Iris pigment epithelial cell (primary cell): ENCODE measurements around the gene NQO1.

Source experiments
- DNase-seq: peaks from one replicate; pipeline ENCODE4 v3.0.0-alpha.2; 2011; ENCODE audit warnings: low read depth

The NQO1 gene

DNA sequence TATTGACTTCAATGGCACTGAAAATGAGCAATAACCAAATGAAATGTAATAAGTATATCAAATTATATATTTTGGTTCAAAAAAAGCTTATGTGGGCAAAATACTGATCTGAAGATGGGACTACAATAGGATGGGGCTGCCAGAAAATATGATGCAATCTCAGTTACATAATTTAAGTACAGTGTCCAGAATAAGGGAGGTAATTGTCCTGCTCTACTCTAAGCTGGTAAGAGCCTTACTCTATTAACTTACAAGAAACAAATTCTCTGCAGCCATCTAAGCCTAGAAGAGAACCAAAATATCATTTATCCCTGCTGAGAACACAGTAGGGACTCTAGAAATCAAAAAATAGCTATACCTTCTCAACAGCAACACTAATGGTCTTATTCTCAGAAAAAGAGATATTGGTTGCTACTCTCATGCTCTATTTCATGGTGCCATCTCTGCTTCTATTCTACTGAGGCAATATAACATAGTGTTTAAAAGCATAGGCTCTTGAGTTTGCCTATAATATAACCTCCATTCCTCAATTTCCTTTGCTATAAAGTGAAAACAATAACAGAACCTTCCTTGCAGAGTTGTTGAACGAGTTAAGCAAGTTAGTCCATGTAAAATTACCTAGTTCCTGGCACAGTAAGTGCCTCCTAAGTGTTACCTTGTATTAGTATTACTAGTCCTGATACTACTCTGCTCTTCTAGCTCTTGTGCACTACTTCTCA, 19.9 kb downstream of the NQO1 start:
- DNase-seq, result peak; percentile 40

GRCh38 chr16:69703638-69704037, 22.7 kb downstream of the NQO1 start:
- DNase-seq, result peak; percentile 41

DNA sequence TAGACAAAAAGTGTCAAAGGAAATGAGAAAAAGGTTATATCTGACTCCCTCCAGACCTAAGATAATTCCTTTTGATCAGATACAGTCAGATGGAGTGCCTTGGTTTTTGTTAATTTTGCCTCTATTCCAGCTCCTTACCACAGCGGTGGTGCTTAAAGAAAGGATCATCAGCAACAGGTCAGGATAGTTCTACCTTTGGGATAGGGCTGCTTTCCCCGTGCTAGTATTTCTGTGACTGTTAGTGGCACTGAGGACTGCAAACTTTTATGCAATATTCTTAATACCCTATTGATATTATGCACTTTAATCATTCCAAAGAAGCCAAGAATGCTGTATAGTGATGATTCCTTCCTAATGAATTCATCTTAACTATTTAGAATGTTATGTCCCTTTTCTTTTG, 24.5 kb downstream of the NQO1 start:
- DNase-seq, result no peak

DNA sequence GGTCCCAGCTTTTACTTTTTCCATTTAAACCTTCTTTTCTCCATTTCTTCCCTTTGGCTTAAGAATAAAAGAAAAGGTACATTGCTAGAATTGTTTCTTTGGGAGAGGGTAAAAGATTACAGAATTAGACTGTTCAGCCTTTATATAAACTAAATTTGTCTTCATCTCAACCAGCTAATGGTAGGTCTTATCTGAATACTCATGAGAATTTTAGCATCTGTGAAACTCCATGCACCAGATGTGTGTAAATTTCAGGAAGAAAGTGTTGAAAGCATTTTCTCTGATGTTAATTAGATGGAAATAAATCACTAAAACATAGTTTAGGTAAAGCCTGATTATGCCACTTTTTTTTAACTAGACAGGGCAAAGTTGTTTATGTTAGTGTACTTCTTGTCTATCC, 24.9 kb downstream of the NQO1 start:
- no peak for DNase-seq

DNA sequence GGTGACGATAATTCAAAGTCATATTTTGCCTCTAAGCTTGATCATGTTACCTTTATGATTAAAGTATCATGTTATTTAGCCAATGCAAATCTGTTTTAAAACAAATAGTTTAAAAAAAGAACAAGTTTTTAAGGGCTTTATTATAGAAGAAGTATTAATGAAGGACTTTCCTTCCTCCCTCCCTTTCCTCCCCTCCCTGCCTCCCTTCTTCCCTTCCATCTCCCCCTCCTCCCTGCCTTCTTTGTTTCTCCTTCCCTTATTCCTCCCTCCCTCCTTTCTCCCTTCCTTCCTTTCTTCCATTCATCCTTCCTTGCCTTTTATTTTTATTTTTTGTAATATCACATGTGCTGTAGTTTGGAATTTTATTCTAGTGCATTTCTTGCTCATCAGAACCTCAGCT, 26.4 kb downstream of the NQO1 start:
- DNase-seq, result no peak

- DNase-seq, result no peak
Measured at GRCh38 chr16:69698404-69698803, 28.0 kb downstream of the NQO1 start.

DNA sequence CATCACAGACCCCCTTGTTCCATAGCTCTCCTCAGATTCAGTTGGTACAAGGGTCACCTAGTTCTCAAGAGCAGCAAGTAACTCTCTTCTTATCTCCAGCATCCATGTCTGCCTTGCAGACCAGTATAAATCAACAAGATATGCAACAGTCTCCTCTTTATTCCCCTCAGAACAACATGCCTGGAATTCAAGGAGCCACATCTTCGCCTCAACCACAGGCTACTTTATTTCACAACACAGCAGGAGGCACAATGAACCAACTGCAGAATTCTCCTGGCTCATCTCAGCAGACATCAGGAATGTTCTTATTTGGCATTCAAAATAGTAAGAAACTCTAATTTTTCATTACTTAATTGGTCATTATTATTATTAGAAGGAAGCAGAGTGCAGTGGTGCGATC, 32.4 kb downstream of the NQO1 start:
- DNase-seq, result peak; percentile 15

GRCh38 chr16:69691980-69692911, 34.1 kb downstream of the NQO1 start:
- peak; percentile 74 for DNase-seq

GRCh38 chr16:69688589-69688988, 37.8 kb downstream of the NQO1 start:
- DNase-seq, result no peak

GRCh38 chr16:69680358-69680757, 46.0 kb downstream of the NQO1 start:
- peak; percentile 7 for DNase-seq

- DNase-seq, result peak; percentile 10
Measured at GRCh38 chr16:69672998-69673713, 53.2 kb downstream of the NQO1 start.

DNA sequence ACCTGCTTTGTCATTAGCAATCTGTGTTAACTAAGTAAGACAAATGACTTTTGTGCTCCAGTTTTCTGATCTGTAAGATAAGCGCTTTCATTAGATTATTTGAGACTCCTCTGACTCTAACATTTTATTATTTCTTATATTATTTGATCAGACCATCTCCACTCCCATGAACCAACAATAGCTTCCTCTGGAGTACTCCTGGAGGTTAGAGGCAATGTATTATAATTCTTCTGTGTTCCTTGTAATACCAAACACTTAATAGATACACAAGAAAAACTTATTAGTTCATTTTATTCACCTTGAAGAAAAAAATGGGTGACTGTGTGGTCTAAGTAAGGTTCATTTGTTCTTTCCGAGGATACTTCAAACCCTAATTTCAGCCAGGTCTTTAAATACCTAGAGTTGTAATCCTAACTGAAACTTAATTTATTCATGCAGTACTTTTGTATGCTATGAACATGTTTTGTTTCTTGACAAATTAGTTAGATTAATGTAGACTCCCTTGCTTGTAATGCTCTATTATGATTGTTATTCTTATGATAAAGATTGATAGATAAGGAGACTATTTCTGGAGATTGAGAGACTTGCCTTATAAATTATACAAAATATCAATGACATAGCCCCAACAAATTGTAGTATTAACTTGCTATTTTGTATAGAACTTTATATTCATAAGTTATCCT, 53.9 kb downstream of the NQO1 start:
- DNase-seq, result no peak

DNA sequence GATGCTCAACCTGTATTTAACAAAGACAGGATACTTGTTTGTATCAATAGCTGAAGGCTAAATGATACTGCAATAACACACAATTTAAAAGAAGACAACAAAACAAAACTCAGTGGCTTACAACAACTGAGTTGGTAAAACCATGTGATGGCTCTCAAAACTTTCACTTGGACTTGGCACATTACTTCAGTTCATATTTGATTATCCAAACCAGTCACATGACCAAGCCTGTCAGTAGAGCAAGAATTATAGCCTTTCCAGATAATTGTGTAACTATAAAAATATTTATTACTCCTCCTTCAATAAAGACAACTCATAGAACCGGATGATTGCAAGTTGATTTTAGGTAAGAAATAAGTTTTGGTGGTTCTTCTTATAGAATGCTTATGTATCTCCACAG, 56.8 kb downstream of the NQO1 start:
- peak; percentile 5 for DNase-seq

GRCh38 chr16:69663846-69664245, 62.5 kb downstream of the NQO1 start:
- DNase-seq, result no peak

GRCh38 chr16:69662901-69663300, 63.5 kb downstream of the NQO1 start:
- DNase-seq, result no peak

GRCh38 chr16:69660166-69660565, 66.2 kb downstream of the NQO1 start:
- no peak for DNase-seq
